GM12874 (cell line): ENCODE data around the gene KIF6.

Source experiments
- CTCF ChIP-seq: IDR thresholded peaks from 2 replicates; pipeline ENCODE4 v1.5.1; 2011; ENCODE audit warnings: low read depth, mild to moderate bottlenecking, control low read depth, low read length, moderate library complexity; ENCODE audit not compliant: insufficient read depth

KIF6 gene

GRCh38 chr6:39558591-39559190, 166.5 kb downstream of the KIF6 start:
- no peak for TF ChIP-seq CTCF

GRCh38 chr6:39558079-39558478, 167.1 kb downstream of the KIF6 start:
- no peak for TF ChIP-seq CTCF

- no peak for TF ChIP-seq CTCF
These were observed 170.1 kb downstream of the KIF6 start for GRCh38 chr6:39555136-39555535.

GRCh38 chr6:39553860-39554802, 171.1 kb downstream of the KIF6 start:
- no peak for TF ChIP-seq CTCF

GRCh38 chr6:39553029-39553428, 172.2 kb downstream of the KIF6 start:
- TF ChIP-seq CTCF, result no peak

GRCh38 chr6:39550191-39550590, 175.0 kb downstream of the KIF6 start:
- no peak for TF ChIP-seq CTCF

- no peak for TF ChIP-seq CTCF
These were observed 178.5 kb downstream of the KIF6 start for GRCh38 chr6:39546731-39547130.
